ENCODE results near the gene ZNF625.

ZNF625 gene

GRCh38 chr19:12098040-12098439 is 58.5 kb downstream of the ZNF625 start:
- H3K9ac ChIP-seq (ENCODE audit: low read depth in 1 of 2, low read length in 2 of 2) = no peak overlapping the region
- H3K9me3 ChIP-seq (ENCODE audit: control insufficient read depth in 2 of 2, low read length in 2 of 2) = no peaks in the 10 kb centered on the region
- no peak overlapping the region for H3K4me3 ChIP-seq (ENCODE audit: low read length in 2 of 2)
- no peaks in the 10 kb centered on the region for H3K36me3 ChIP-seq (ENCODE audit: control insufficient read depth in 2 of 2, insufficient read depth in 2 of 2, low read length in 2 of 2)
- H3K27me3 ChIP-seq (ENCODE audit: control insufficient read depth in 2 of 2, insufficient read depth in 2 of 2, low read length in 2 of 2) = no peaks in the 10 kb centered on the region
- no peaks in the 10 kb centered on the region for H3K4me1 ChIP-seq (ENCODE audit: control insufficient read depth in 2 of 2, insufficient read depth in 2 of 2, low read length in 2 of 2)
- no peak overlapping the region for H3K27ac ChIP-seq (ENCODE audit: low read depth in 2 of 2, low read length in 2 of 2)

- Histone ChIP-seq H3K4me3 (ENCODE audit: low read length in 2 of 2) (no peak overlapping the region), H3K36me3 (ENCODE audit: control insufficient read depth in 2 of 2, insufficient read depth in 2 of 2, low read length in 2 of 2) (no peaks in the 10 kb centered on the region), H3K27ac (ENCODE audit: low read depth in 2 of 2, low read length in 2 of 2) (no peak overlapping the region), H3K9ac (ENCODE audit: low read depth in 1 of 2, low read length in 2 of 2) (no peak overlapping the region), H3K4me1 (ENCODE audit: control insufficient read depth in 2 of 2, insufficient read depth in 2 of 2, low read length in 2 of 2) (no peaks in the 10 kb centered on the region), H3K27me3 (ENCODE audit: control insufficient read depth in 2 of 2, insufficient read depth in 2 of 2, low read length in 2 of 2) (no peaks in the 10 kb centered on the region), H3K9me3 (ENCODE audit: control insufficient read depth in 2 of 2, low read length in 2 of 2) (no peaks in the 10 kb centered on the region)
Observed at GRCh38 chr19:12095111-12095790, 61.3 kb downstream of the ZNF625 start.

All from mucosa of rectum (tissue), 2 donors.